Cardiac muscle cell (in vitro differentiated cells and primary cell): ENCODE data around the gene AGPAT2. TPM values are rescaled to one million over a fixed set of nuclear protein-coding genes. Genes with fewer than 3 reads are reported as not detected.
A peak's percentile ranks its signal among the peaks of the same experiment; 100 is the strongest.

Experiments used
- DNase-seq, 2 donors: peaks; one replicate each; pipeline versions ENCODE4 v3.0.0 to v3.0.0-alpha.2; 2010 to 2017; ENCODE audit warnings: low read depth in 1 of 2, low spot score in 1 of 2
- H3K27ac ChIP-seq: fragments of 200-600 bp; sonication (generic); 2 replicates; pipeline ENCODE4 v1.5.1; 2016
- H3K27me3 ChIP-seq: fragments of 200-600 bp; sonication (generic); 2 replicates; pipeline ENCODE4 v1.6.0; 2016; ENCODE audit warnings: control low read depth
- H3K36me3 ChIP-seq: fragments of 200-600 bp; sonication (generic); 2 replicates; pipeline ENCODE4 v1.5.1; 2016; ENCODE audit warnings: control low read depth
- H3K4me1 ChIP-seq: fragments of 200-600 bp; sonication (generic); 2 replicates; pipeline ENCODE4 v1.8.1; 2017; ENCODE audit warnings: low read depth, mild to moderate bottlenecking, mixed run types
- H3K4me3 ChIP-seq: fragments of 200-600 bp; sonication (generic); 2 replicates; pipeline ENCODE4 v1.5.1; 2016; ENCODE audit warnings: mild to moderate bottlenecking
- H3K9me3 ChIP-seq: fragments of 200-600 bp; sonication (generic); 2 replicates; pipeline ENCODE4 v1.5.1; 2017; ENCODE audit warnings: low read depth, mild to moderate bottlenecking, control low read depth
- polyA plus RNA-seq: library from polyadenylated mRNA; unstranded; fragments of >200 nt; fragmentation: Nextera tagmentation; extraction: Ambion mirVana; gene quantifications from 2 replicates; pipeline ENCODE4 v1.2.1, GENCODE V29; 2016
- total RNA-seq: library from RNA; depleted of rRNA; stranded (reverse); fragments of >200 nt; gene quantifications from 2 replicates; pipeline ENCODE4 v1.2.3, GENCODE V29; 2016
- TF ChIP-seq, protein P1 (sequence below): IDR thresholded peaks from 2 replicates; pipeline ENCODE4 v1.5.1; 2012; ENCODE audit warnings: low read depth, mild to moderate bottlenecking, low read length

The AGPAT2 gene
- total RNA-seq: 59.0 and 72.5 TPM in 2 replicates
- 103 and 104 TPM in 2 replicates for polyA plus RNA-seq

DNA sequence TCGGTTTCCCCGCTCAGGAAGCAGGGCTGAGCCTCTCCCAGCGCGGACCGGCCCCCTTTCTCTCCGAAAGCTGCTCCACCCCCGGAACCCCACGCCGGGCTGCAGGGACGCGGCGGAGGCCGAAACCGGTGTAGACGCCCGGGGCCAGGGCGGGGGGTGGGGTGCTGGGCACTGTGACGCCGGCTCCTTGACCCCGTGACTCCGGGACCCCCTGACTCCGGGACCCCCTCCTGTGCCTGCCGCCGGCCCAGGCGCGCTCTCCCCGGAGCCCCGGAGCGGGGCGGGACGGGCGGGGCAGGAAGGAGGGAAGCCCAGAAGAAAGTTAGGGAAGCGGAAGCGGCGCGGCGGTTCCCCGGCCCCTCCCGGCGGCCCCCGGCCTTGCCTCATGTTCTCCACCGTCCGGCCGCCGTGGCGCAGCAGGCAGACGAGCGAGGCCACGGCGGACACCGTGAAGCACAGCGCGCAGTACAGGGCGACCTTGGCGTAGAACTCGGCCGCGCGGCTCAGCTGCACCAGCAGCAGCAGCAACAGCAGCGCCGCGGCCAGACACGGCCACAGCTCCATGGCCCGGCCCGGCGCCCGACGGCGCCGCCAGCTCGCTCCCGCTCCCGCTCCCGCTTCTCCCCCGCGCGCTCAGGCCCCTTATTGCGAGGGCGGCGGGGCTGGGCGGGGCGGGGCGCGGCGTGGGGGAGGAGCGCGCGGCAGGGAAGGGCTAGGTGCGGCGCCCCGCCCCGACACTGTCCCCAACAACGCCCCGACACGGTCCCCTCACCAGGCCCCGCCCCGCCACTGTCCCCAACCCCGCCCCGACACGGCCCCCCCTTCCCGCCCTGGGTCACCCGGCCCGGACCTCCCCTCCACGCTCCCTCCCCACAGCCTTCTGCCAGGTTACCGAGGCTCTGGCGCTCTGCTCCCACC, at the start of gene AGPAT2:
TSS of gene AGPAT2 (minus strand) at position 664 of the 918 bp plus-strand sequence. CDS start at position 564, 100 bp downstream.
- TF ChIP-seq, protein P1, sequence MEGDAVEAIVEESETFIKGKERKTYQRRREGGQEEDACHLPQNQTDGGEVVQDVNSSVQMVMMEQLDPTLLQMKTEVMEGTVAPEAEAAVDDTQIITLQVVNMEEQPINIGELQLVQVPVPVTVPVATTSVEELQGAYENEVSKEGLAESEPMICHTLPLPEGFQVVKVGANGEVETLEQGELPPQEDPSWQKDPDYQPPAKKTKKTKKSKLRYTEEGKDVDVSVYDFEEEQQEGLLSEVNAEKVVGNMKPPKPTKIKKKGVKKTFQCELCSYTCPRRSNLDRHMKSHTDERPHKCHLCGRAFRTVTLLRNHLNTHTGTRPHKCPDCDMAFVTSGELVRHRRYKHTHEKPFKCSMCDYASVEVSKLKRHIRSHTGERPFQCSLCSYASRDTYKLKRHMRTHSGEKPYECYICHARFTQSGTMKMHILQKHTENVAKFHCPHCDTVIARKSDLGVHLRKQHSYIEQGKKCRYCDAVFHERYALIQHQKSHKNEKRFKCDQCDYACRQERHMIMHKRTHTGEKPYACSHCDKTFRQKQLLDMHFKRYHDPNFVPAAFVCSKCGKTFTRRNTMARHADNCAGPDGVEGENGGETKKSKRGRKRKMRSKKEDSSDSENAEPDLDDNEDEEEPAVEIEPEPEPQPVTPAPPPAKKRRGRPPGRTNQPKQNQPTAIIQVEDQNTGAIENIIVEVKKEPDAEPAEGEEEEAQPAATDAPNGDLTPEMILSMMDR: no peak
- H3K4me1 ChIP-seq: peaks cover 11% of the 10 kb centered on the region
- peak within 1 kb of the TSS; percentile 62 for H3K4me3 ChIP-seq
- H3K9me3 ChIP-seq: no peaks in the 10 kb centered on the region
- H3K27me3 ChIP-seq: no peaks in the 10 kb centered on the region
- no peaks in the 10 kb centered on the region for H3K36me3 ChIP-seq
- H3K27ac ChIP-seq: no peak within 1 kb of the TSS
- peak; percentile 58 to 75 for DNase-seq

DNA sequence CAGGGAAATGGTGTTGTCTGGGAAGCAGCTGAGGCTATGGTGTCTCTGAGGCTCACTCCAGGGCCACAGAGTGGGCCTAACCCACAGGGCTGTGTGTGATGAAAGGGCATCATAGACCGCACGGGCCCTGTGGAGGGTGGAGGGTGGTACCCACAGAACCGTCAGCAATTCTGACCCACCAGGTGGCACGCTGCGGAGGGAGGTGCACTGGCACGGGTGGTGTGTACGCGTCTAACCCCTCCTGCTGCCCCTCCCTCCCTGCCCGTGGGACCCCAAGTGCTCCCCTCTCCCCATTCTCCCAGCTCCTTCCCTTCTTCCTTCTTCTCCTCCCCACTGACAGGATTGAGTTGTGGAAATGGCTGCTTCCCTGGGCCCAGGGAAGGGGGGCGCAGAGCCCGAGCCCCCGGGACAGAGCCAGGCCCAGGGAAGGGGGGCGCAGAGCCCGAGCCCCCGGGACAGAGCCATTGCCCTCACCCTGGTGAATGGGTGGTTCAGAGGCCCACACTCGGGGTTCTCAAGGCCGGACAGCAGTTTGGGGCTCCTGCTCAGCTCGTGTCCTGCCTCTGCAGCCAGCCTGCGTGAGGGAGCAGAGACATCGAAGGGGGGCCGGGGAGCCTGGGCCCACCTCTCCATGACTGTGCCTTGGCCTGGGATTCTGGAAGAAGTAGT, 48.7 kb upstream of the AGPAT2 start:
- Histone ChIP-seq H3K4me1 (no peaks in the 10 kb centered on the region), H3K36me3 (no peaks in the 10 kb centered on the region), H3K4me3 (no peak overlapping the region), H3K9me3 (no peaks in the 10 kb centered on the region), H3K27ac (no peak overlapping the region), H3K27me3 (no peaks in the 10 kb centered on the region)
- TF ChIP-seq, protein P1: no peak
- no peak for DNase-seq

GRCh38 chr9:136734837-136735496, 47.7 kb upstream of the AGPAT2 start:
- Histone ChIP-seq H3K4me1 (no peaks in the 10 kb centered on the region), H3K27ac (no peak overlapping the region), H3K4me3 (no peak overlapping the region), H3K9me3 (no peaks in the 10 kb centered on the region), H3K27me3 (no peaks in the 10 kb centered on the region), H3K36me3 (no peaks in the 10 kb centered on the region)
- TF ChIP-seq, protein P1: no peak
- DNase-seq: no peak

DNA sequence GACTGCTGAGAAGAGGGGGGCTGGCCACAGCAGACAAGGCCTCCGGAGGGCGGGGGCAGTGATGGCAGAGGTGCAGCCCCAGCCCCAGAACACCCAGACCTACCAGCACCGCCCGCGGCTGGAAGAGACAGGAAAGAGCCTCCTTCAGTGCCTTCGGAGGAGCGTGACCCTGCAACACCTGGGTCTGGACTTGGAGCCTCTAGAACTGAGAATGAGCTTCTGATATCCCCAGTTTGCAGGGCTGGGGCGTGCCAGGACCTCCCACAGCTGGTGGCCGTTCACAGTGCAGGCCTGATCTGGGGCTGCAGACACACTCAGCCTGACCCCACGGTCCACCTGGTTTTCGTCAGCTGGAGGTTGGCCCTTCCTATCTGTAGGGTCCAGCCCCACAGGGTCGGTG, 46.4 kb upstream of the AGPAT2 start:
- Histone ChIP-seq H3K4me3 (no peak overlapping the region), H3K9me3 (no peaks in the 10 kb centered on the region), H3K27me3 (no peaks in the 10 kb centered on the region), H3K36me3 (no peaks in the 10 kb centered on the region), H3K27ac (no peak overlapping the region), H3K4me1 (peaks cover 4% of the 10 kb centered on the region)
- TF ChIP-seq, protein P1: no peak
- no peak for DNase-seq

DNA sequence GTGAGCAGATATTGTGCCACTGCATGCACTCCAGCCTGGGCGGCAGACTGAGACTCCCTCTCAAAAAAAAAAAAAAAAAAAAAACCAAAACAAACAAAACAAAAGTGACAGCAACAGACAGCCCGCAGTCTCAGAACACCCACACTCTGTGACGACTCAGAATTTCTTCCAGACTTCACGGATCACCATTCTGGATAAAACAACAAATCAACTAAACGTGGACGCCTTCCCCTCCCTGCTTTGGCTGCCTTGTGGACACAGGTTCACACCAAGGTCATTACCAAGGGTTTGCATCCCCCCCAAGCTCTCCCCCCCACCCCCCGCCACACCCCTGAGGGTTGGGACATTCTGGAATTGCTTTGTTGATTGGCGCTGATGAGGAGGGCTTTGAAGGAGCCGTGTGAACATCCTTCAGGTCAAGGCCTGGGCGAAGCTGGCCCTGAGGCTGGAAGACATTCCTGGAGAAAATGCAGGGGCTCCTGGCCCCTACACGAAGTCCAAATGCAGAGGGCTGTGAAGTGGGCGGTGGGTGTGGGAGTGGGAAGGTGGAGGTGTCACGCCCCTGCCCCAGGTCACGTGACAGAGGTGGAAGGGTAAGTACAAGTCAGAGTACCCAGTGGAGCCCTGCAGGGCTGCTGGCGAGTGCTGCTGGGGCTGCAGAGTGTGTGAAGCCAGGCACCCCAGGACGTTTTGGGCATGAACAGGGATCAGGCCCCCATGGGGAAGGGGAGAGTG, 45.4 kb upstream of the AGPAT2 start:
- Histone ChIP-seq H3K27me3 (no peaks in the 10 kb centered on the region), H3K27ac (no peak overlapping the region), H3K4me3 (no peak overlapping the region), H3K36me3 (no peaks in the 10 kb centered on the region), H3K4me1 (peaks cover 4% of the 10 kb centered on the region), H3K9me3 (no peaks in the 10 kb centered on the region)
- TF ChIP-seq, protein P1: no peak
- DNase-seq: no peak
